CD14-positive monocyte (primary cell): ENCODE results near the gene DSCAML1. TPM values are rescaled to one million over a fixed set of nuclear protein-coding genes. Genes with fewer than 3 reads are reported as not detected.

Source experiments
- DNase-seq, 3 donors: peaks; one replicate each; pipeline ENCODE4 v3.0.0-alpha.2; 2011 to 2022
- H2AFZ ChIP-seq: 2 replicates; pipeline ENCODE4 v1.6.0; 2012; ENCODE audit warnings: mild to moderate bottlenecking, low read depth, low read length, inconsistent platforms; ENCODE audit not compliant: insufficient read depth, poor library complexity, severe bottlenecking
- H3K27ac ChIP-seq, 2 donors: 1 replicate in 1 of 2; 2 replicates in 1 of 2; pipeline ENCODE4 v1.5.1; 2012 to 2013; ENCODE audit warnings: low read length in 2 of 2, control low read depth in 1 of 2, inconsistent platforms in 1 of 2, low read depth in 1 of 2, mild to moderate bottlenecking in 1 of 2
- H3K27me3 ChIP-seq, 2 donors: one replicate each; pipeline versions ENCODE4 v1.6.0 to v1.6.1; 2011 to 2013; ENCODE audit warnings: low read length in 2 of 2; ENCODE audit not compliant: control insufficient read depth in 2 of 2, insufficient read depth in 2 of 2
- H3K36me3 ChIP-seq, 2 donors: replicated peaks in 1 of 2; 1 replicate in 1 of 2; 2 replicates in 1 of 2; pipeline versions ENCODE4 v1.5.1 to v1.6.1; 2012 to 2013; ENCODE audit warnings: low read length in 2 of 2, control low read depth in 1 of 2, inconsistent platforms in 1 of 2, mild to moderate bottlenecking in 1 of 2; ENCODE audit not compliant: insufficient read depth in 2 of 2, control insufficient read depth in 1 of 2
- H3K4me1 ChIP-seq, 2 donors: 1 replicate in 1 of 2; 2 replicates in 1 of 2; pipeline versions ENCODE4 v1.5.1 to v1.6.1; 2012 to 2013; ENCODE audit warnings: low read length in 2 of 2, control low read depth in 1 of 2, inconsistent platforms in 1 of 2, mild to moderate bottlenecking in 1 of 2, moderate library complexity in 1 of 2; ENCODE audit not compliant: insufficient read depth in 2 of 2, control insufficient read depth in 1 of 2
- H3K4me2 ChIP-seq: replicated peaks from 2 replicates; pipeline ENCODE3; 2012; ENCODE audit warnings: low read length, moderate library complexity, mild to moderate bottlenecking; ENCODE audit not compliant: poor library complexity, severe bottlenecking; ENCODE audit errors: extremely low read depth
- H3K4me3 ChIP-seq, 3 experiments: fragments of 200-600 bp in 1 of 3; sonication (generic) in 1 of 3; replicated peaks in 1 of 3; 1 replicate in 2 of 3; 2 replicates in 1 of 3; pipeline ENCODE4 v1.5.1; 2011 to 2013; ENCODE audit warnings: low read length in 3 of 3, mild to moderate bottlenecking in 3 of 3, control low read depth in 2 of 3, low read depth in 2 of 3, inconsistent platforms in 1 of 3, moderate library complexity in 1 of 3
- H3K79me2 ChIP-seq: 2 replicates; pipeline ENCODE4 v1.6.0; 2012; ENCODE audit warnings: mild to moderate bottlenecking, control low read depth, inconsistent platforms, low read length, moderate library complexity; ENCODE audit not compliant: insufficient read depth
- H3K9ac ChIP-seq: 2 replicates; pipeline ENCODE4 v1.6.0; 2017; ENCODE audit warnings: low read length, mild to moderate bottlenecking; ENCODE audit not compliant: insufficient read depth, poor library complexity, severe bottlenecking
- H3K9me3 ChIP-seq, 2 donors: replicated peaks in 1 of 2; 1 replicate in 1 of 2; 2 replicates in 1 of 2; pipeline versions ENCODE4 v1.5.1 to v1.6.1; 2012 to 2013; ENCODE audit warnings: low read length in 2 of 2, control low read depth in 1 of 2; ENCODE audit not compliant: control insufficient read depth in 1 of 2, insufficient read depth in 1 of 2
- H4K20me1 ChIP-seq: 2 replicates; pipeline ENCODE4 v1.6.0; 2012; ENCODE audit warnings: mild to moderate bottlenecking, low read length, control low read depth, moderate library complexity; ENCODE audit not compliant: insufficient read depth
- H3K27ac Mint-ChIP-seq, 7 donors: one replicate each; pipeline ENCODE4 v1.8.0; 2020; ENCODE audit warnings: mild to moderate bottlenecking in 7 of 7, mixed read lengths in 7 of 7, moderate library complexity in 6 of 7, inconsistent platforms in 2 of 7
- H3K27me3 Mint-ChIP-seq, 3 donors: one replicate each; pipeline ENCODE4 v1.8.0; 2021 to 2022; ENCODE audit warnings: low read depth in 3 of 3, mild to moderate bottlenecking in 3 of 3, mixed read lengths in 3 of 3, moderate library complexity in 3 of 3, inconsistent platforms in 1 of 3
- H3K36me3 Mint-ChIP-seq, 2 donors: one replicate each; pipeline ENCODE4 v1.8.0; 2020; ENCODE audit warnings: mixed read lengths in 2 of 2, inconsistent platforms in 1 of 2, mild to moderate bottlenecking in 1 of 2
- H3K4me1 Mint-ChIP-seq: one replicate; pipeline ENCODE4 v1.8.0; 2020; ENCODE audit warnings: mild to moderate bottlenecking, mixed read lengths
- H3K4me3 Mint-ChIP-seq, 2 donors: one replicate each; pipeline ENCODE4 v1.8.0; 2020; ENCODE audit warnings: mild to moderate bottlenecking in 2 of 2, mixed read lengths in 2 of 2, moderate library complexity in 1 of 2
- H3K9me3 Mint-ChIP-seq, 7 donors: one replicate each; pipeline ENCODE4 v1.8.0; 2020 to 2022; ENCODE audit warnings: mixed read lengths in 7 of 7, mild to moderate bottlenecking in 6 of 7, moderate library complexity in 6 of 7, inconsistent platforms in 2 of 7
- WGBS: methylation state at CpG from one replicate; pipeline ENCODE4 v1.1.5; 2013; ENCODE audit warnings: missing lambda C conversion rate; ENCODE audit not compliant: insufficient coverage; 5-methylcytosine and 5-hydroxymethylcytosine counted together
- intact Hi-C, 2 donors: fragments of 100-400 bp; cut with micrococcal nuclease; formaldehyde crosslinking; loops; one replicate each; pipeline versions ENCODE4 v1.15.0 to v1.15.1; 2023
- polyA plus RNA-seq, 3 donors: library from polyadenylated mRNA; depleted of rRNA in 1 of 3; unstranded in 2 of 3; stranded (reverse) in 1 of 3; fragments of 300-500 nt in 2 of 3; fragments of >200 nt in 1 of 3; fragmentation: Illumina TruSeq in 2 of 3; gene quantifications; 1 replicate in 2 of 3; 2 replicates in 1 of 3; pipeline ENCODE4 v1.2.3, GENCODE V29; 2012 to 2021
- TF ChIP-seq, protein P1 (sequence below): fragments of 200-600 bp; IDR thresholded peaks from one replicate; pipeline ENCODE4 v1.8.0; 2022; ENCODE audit warnings: antibody characterized with exemption, mild to moderate bottlenecking

DSCAML1 gene
- polyA plus RNA-seq, 3 donors, result not detected

DNA sequence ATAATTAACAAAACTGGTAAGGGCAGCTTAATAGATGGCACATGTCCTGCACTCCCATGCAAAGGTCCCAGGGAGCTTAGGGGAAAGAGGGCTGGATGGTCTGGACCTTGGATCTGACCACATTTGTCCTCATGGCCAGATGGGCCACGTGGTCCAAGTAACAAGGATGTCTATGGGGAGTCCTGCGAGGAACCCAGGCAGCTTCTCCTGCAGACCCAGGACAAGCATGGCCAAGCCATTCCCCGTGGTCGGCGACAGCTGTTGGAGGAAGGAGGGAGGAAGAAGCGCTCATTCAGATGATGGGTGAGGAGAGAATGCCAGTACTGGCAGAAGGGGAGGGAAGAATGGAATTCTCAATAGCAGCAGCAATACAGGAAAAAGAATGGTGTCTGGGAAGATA lies 109.2 kb downstream of the DSCAML1 start:
- Mint-ChIP-seq H3K4me1 (peaks cover 3% of the 10 kb centered on the region), H3K9me3 (no peaks in the 10 kb centered on the region), H3K27me3 (peaks cover 0 to 5% (median 2%) of the 10 kb centered on the region in 3 donors), H3K36me3 (no peaks in the 10 kb centered on the region), H3K4me3 (no peak overlapping the region), H3K27ac (no peak overlapping the region)
- intact Hi-C loops, result no loop called here
- Histone ChIP-seq H3K9me3 (no peaks in the 10 kb centered on the region), H3K9ac (no peak overlapping the region), H4K20me1 (no peaks in the 10 kb centered on the region), H3K4me2 (no peak overlapping the region), H3K27ac (no peak overlapping the region), H3K27me3 (no peaks in the 10 kb centered on the region), H3K36me3 (no peaks in the 10 kb centered on the region), H2AFZ (no peak overlapping the region), H3K4me1 (no peaks in the 10 kb centered on the region), H3K4me3 (no peak overlapping the region), H3K79me2 (no peaks in the 10 kb centered on the region)
- 88% methylated on average over 6 of the region's 6 CpGs for WGBS
- TF ChIP-seq, protein P1, sequence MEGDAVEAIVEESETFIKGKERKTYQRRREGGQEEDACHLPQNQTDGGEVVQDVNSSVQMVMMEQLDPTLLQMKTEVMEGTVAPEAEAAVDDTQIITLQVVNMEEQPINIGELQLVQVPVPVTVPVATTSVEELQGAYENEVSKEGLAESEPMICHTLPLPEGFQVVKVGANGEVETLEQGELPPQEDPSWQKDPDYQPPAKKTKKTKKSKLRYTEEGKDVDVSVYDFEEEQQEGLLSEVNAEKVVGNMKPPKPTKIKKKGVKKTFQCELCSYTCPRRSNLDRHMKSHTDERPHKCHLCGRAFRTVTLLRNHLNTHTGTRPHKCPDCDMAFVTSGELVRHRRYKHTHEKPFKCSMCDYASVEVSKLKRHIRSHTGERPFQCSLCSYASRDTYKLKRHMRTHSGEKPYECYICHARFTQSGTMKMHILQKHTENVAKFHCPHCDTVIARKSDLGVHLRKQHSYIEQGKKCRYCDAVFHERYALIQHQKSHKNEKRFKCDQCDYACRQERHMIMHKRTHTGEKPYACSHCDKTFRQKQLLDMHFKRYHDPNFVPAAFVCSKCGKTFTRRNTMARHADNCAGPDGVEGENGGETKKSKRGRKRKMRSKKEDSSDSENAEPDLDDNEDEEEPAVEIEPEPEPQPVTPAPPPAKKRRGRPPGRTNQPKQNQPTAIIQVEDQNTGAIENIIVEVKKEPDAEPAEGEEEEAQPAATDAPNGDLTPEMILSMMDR, result no peak
- DNase-seq, result no peak

DNA sequence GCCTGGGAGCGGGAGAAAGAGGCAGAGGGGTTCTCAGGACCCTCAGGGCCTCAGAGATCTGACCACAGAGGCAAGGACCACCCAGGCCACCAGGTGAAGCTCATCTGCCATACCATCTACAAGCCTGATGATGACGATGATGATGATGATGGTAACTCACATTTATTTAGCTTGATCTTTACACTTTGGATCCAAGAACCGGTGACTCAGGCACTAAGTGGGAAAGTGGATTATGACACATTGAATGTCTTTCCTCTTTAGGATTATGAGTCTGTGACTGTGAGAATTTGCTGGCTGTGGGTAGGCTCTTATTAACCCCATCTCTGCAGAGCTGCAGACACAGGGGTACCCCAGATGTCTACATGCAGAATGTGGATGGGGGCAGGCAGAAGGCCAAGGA lies 110.3 kb downstream of the DSCAML1 start:
- H2AFZ ChIP-seq, result no peak overlapping the region
- no peak overlapping the region for H3K27ac ChIP-seq
- peaks cover 0 to 5% (median 2%) of the 10 kb centered on the region in 3 donors for H3K27me3 Mint-ChIP-seq
- WGBS, result no CpG with 5 or more reads among the region's 3 CpGs
- H3K79me2 ChIP-seq, result no peaks in the 10 kb centered on the region
- H3K36me3 ChIP-seq, result no peaks in the 10 kb centered on the region
- H3K4me3 ChIP-seq, result no peak overlapping the region
- no peaks in the 10 kb centered on the region for H3K4me1 Mint-ChIP-seq
- H3K9ac ChIP-seq, result no peak overlapping the region
- H4K20me1 ChIP-seq, result no peaks in the 10 kb centered on the region
- DNase-seq, result no peak
- no peak overlapping the region for H3K4me3 Mint-ChIP-seq
- H3K36me3 Mint-ChIP-seq, result no peaks in the 10 kb centered on the region
- no peaks in the 10 kb centered on the region for H3K4me1 ChIP-seq
- no peak overlapping the region for H3K27ac Mint-ChIP-seq
- H3K27me3 ChIP-seq, result no peaks in the 10 kb centered on the region
- H3K9me3 Mint-ChIP-seq, result no peaks in the 10 kb centered on the region
- H3K4me2 ChIP-seq, result no peak overlapping the region
- intact Hi-C loops, result no loop called here
- no peaks in the 10 kb centered on the region for H3K9me3 ChIP-seq
- TF ChIP-seq, protein P1, result no peak
